IMR-90 (cell line): Measurements from ENCODE around the gene MFAP3. TPM values are rescaled to one million over a fixed set of nuclear protein-coding genes. Genes with fewer than 3 reads are reported as not detected.

Source experiments
- ATAC-seq: fragments of 200-7000 bp; cut with Tn5 transposase; 2 replicates; pipeline ENCODE4 v1.9.1; 2020; ENCODE audit warnings: low read depth, mild to moderate bottlenecking, moderate library complexity
- BruUV-seq: library from RNA; stranded (reverse); fragments of 400-500 nt; replicated peaks from 2 replicates; lab custom pipeline; 2021; lab: Mats Ljungman, UMichigan
- CTCF ChIA-PET: fragments of 300-600 bp; formaldehyde crosslinking; extraction: SDS; loops from one replicate; lab custom pipeline; 2021; ENCODE audit warnings: antibody characterized with exemption; lab: Yijun Ruan, JAX
- POLR2A ChIA-PET: fragments of 300-600 bp; sonication (Branson Sonifier 250); formaldehyde crosslinking; loops from one replicate; lab custom pipeline; 2022; ENCODE audit warnings: antibody characterized with exemption; ENCODE audit not compliant: unreplicated experiment; lab: Charles Lee
- DNase-seq: peaks from one replicate; pipeline ENCODE4 v3.0.0; 2013
- H2AFZ ChIP-seq: replicated peaks from 2 replicates; pipeline ENCODE3; 2013; ENCODE audit warnings: low read length, mild to moderate bottlenecking; ENCODE audit not compliant: poor library complexity
- H2AK5ac ChIP-seq: 2 replicates; pipeline ENCODE4 v1.6.1; 2013; ENCODE audit warnings: low read depth, low read length, inconsistent platforms
- H2AK9ac ChIP-seq: replicated peaks from 2 replicates; pipeline ENCODE3; 2013; ENCODE audit warnings: mild to moderate bottlenecking, low read depth, low read length, moderate library complexity; ENCODE audit not compliant: poor library complexity
- H2BK120ac ChIP-seq: 2 replicates; pipeline ENCODE4 v1.6.1; 2013; ENCODE audit warnings: low read depth, low read length, inconsistent platforms
- H2BK15ac ChIP-seq: 3 replicates; pipeline ENCODE4 v1.6.1; 2013; ENCODE audit warnings: low read depth, low read length, inconsistent platforms
- H2BK20ac ChIP-seq: 2 replicates; pipeline ENCODE4 v1.6.1; 2013; ENCODE audit warnings: low read depth, mild to moderate bottlenecking, inconsistent platforms, low read length, moderate library complexity
- H2BK5ac ChIP-seq: 2 replicates; pipeline ENCODE4 v1.6.1; 2013; ENCODE audit warnings: mild to moderate bottlenecking, low read depth, low read length, inconsistent platforms; ENCODE audit not compliant: poor library complexity, severe bottlenecking
- H3K14ac ChIP-seq: replicated peaks from 2 replicates; pipeline ENCODE4 v1.6.1; 2013; ENCODE audit warnings: low read depth, low read length, inconsistent platforms
- H3K18ac ChIP-seq: 2 replicates; pipeline ENCODE4 v1.6.1; 2013; ENCODE audit warnings: low read depth, low read length, control low read depth
- H3K23ac ChIP-seq: 2 replicates; pipeline ENCODE4 v1.6.1; 2013; ENCODE audit warnings: low read depth, low read length, inconsistent platforms
- H3K27ac ChIP-seq: 2 replicates; pipeline ENCODE4 v1.5.1; 2013; ENCODE audit warnings: mild to moderate bottlenecking, control low read depth, low read length; ENCODE audit not compliant: insufficient read depth
- H3K27me3 ChIP-seq: 2 replicates; pipeline ENCODE4 v1.6.1; 2013; ENCODE audit warnings: low read length; ENCODE audit not compliant: control insufficient read depth, insufficient read depth
- H3K36me3 ChIP-seq: 2 replicates; pipeline ENCODE4 v1.6.1; 2013; ENCODE audit warnings: low read length, mixed read lengths; ENCODE audit not compliant: control insufficient read depth, insufficient read depth
- H3K4ac ChIP-seq: 2 replicates; pipeline ENCODE4 v1.6.1; 2013; ENCODE audit warnings: low read depth, low read length, inconsistent platforms
- H3K4me1 ChIP-seq: 2 replicates; pipeline ENCODE4 v1.6.1; 2013; ENCODE audit warnings: low read length, mixed read lengths; ENCODE audit not compliant: control insufficient read depth, insufficient read depth
- H3K4me2 ChIP-seq: 2 replicates; pipeline ENCODE4 v1.6.1; 2013; ENCODE audit warnings: low read depth, mild to moderate bottlenecking, control low read depth, low read length, moderate library complexity
- H3K4me3 ChIP-seq: 2 replicates; pipeline ENCODE4 v1.5.1; 2013; ENCODE audit warnings: low read depth, mild to moderate bottlenecking, control low read depth, low read length, moderate library complexity; ENCODE audit not compliant: insufficient read depth
- H3K56ac ChIP-seq: 2 replicates; pipeline ENCODE4 v1.6.1; 2013; ENCODE audit warnings: low read length, inconsistent platforms; ENCODE audit not compliant: insufficient read depth; ENCODE audit errors: extremely low read depth
- H3K79me1 ChIP-seq, 2 experiments: 2 replicates each; pipeline ENCODE4 v1.6.1; 2013; ENCODE audit warnings: low read length in 2 of 2, inconsistent platforms in 1 of 2, low read depth in 1 of 2
- H3K9ac ChIP-seq: 2 replicates; pipeline ENCODE4 v1.6.1; 2013; ENCODE audit warnings: low read depth, low read length, control low read depth
- H3K9me1 ChIP-seq: 2 replicates; pipeline ENCODE4 v1.6.1; 2013; ENCODE audit warnings: low read length, inconsistent platforms; ENCODE audit not compliant: insufficient read depth
- H3K9me3 ChIP-seq: 2 replicates; pipeline ENCODE4 v1.6.1; 2013; ENCODE audit warnings: low read length; ENCODE audit not compliant: control insufficient read depth, insufficient read depth
- H4K20me1 ChIP-seq: 2 replicates; pipeline ENCODE4 v1.6.1; 2013; ENCODE audit warnings: low read length, inconsistent platforms; ENCODE audit not compliant: insufficient read depth
- H4K5ac ChIP-seq: 2 replicates; pipeline ENCODE4 v1.6.1; 2013; ENCODE audit warnings: mild to moderate bottlenecking, low read depth, low read length, control low read depth
- H4K8ac ChIP-seq, 2 experiments: 2 replicates each; pipeline ENCODE4 v1.6.1; 2013; ENCODE audit warnings: low read depth in 2 of 2, low read length in 2 of 2, control low read depth in 1 of 2, inconsistent platforms in 1 of 2
- H4K91ac ChIP-seq: 2 replicates; pipeline ENCODE4 v1.6.1; 2013; ENCODE audit warnings: low read depth, low read length, inconsistent platforms; ENCODE audit not compliant: insufficient read depth
- BHLHE40 ChIP-seq: fragments of 150-350 bp; IDR thresholded peaks from 2 replicates; pipeline ENCODE4 v1.6.1; 2016; ENCODE audit warnings: mild to moderate bottlenecking, low read depth, low read length
- CHD1 ChIP-seq: IDR thresholded peaks from 2 replicates; pipeline ENCODE4 v1.6.1; 2012; ENCODE audit warnings: low read depth, low read length, improper control_type of control experiment
- POLR2A ChIP-seq: IDR thresholded peaks from 2 replicates; pipeline ENCODE4 v1.6.1; 2012; ENCODE audit warnings: mild to moderate bottlenecking, low read depth, low read length
- RAD21 ChIP-seq: IDR thresholded peaks from 2 replicates; pipeline ENCODE4 v1.6.1; 2012; ENCODE audit warnings: low read length, improper control_type of control experiment
- SMC3 ChIP-seq: fragments of 150-350 bp; IDR thresholded peaks from 2 replicates; pipeline ENCODE4 v1.6.1; 2016; ENCODE audit warnings: low read depth, mild to moderate bottlenecking, antibody characterized with exemption, low read length, moderate library complexity
- WGBS, 2 experiments: methylation state at CpG; one replicate each; pipeline versions ENCODE4 v1.1.5 to v1.1.7; 2013; ENCODE audit warnings: missing lambda C conversion rate in 2 of 2; ENCODE audit not compliant: insufficient read length in 1 of 2; ENCODE audit errors: extremely low coverage in 2 of 2; 5-methylcytosine and 5-hydroxymethylcytosine counted together
- dilution Hi-C: fragments of 300-500 bp; cut with HindIII; formaldehyde crosslinking; loops from one replicate; pipeline ENCODE4 v1.14.3; 2018; ENCODE audit warnings: low sequenced_read_pairs; ENCODE audit not compliant: unreplicated experiment
- in situ Hi-C: fragments of 300-500 bp; cut with MboI; formaldehyde crosslinking; loops from 3 replicates; pipeline ENCODE4 v1.14.3; 2019; ENCODE audit warnings: low sequenced_read_pairs, inconsistent platforms, mixed read lengths
- intact Hi-C: fragments of 100-400 bp; cut with micrococcal nuclease; formaldehyde crosslinking; loops from 2 replicates; pipeline ENCODE4 v1.10.0; 2022
- polyA plus RNA-seq, 3 experiments: library from polyadenylated mRNA; depleted of rRNA; stranded (reverse); fragments of >200 nt; gene quantifications; 2 replicates each; pipeline ENCODE4 v1.2.3, GENCODE V29; 2012; ENCODE audit warnings: low replicate concordance in 1 of 3
- total RNA-seq: library from RNA; depleted of rRNA; stranded (reverse); fragments of >200 nt; gene quantifications from 2 replicates; pipeline ENCODE4 v1.2.3, GENCODE V29; 2012
- TF ChIP-seq, protein P1 (sequence below): conservative IDR thresholded peaks from 2 replicates; pipeline ENCODE4 v1.5.1; 2012; ENCODE audit warnings: mild to moderate bottlenecking, low read depth, low read length, improper control_type of control experiment

Gene MFAP3
- total and polyA plus RNA-seq, 2 of the 4 experiments (the other 2 are of a cell fraction): 15.2 to 67.0 TPM

GRCh38 chr5:154071799-154072413 lies 33.1 kb downstream of the MFAP3 start (continued):
- TF ChIP-seq POLR2A: no peak

- in situ Hi-C loops: loop anchor here (5.0 to 10.0 kb wide), 3 partner anchors 115 to 542 kb away; no protein-coding TSS in a partner anchor
- H2AFZ ChIP-seq: peak overlapping the region; percentile 78
These were observed 33.8 kb downstream of the MFAP3 start for GRCh38 chr5:154072414-154073171.

More at GRCh38 chr5:154072414-154073171, 33.8 kb downstream of the MFAP3 start:
- Histone ChIP-seq H3K36me3 (no peaks in the 10 kb centered on the region), H3K4me1 (no peaks in the 10 kb centered on the region), H3K9me3 (no peaks in the 10 kb centered on the region), H3K4ac (no peak overlapping the region), H3K27me3 (no peaks in the 10 kb centered on the region; the same call in none of the 2 replicates), H3K79me1 (no peaks in the 10 kb centered on the region), H3K4me2 (peak overlapping the region; percentile 79), H4K5ac (no peak overlapping the region), H2AK5ac (no peak overlapping the region), H2BK15ac (no peak overlapping the region), H3K9me1 (no peaks in the 10 kb centered on the region; the same call in 1 of the 2 replicates), H3K56ac (no peak overlapping the region), H4K91ac (no peak overlapping the region), H3K23ac (no peak overlapping the region), H2BK20ac (no peak overlapping the region), H3K27ac (no peak overlapping the region), H3K4me3 (no peak overlapping the region), H2BK5ac (no peak overlapping the region), H3K14ac (no peak overlapping the region), H2BK120ac (no peak overlapping the region), H3K18ac (no peak overlapping the region), H4K20me1 (no peaks in the 10 kb centered on the region), H3K9ac (no peak overlapping the region), H4K8ac (no peak overlapping the region), H2AK9ac (no peak overlapping the region)
- WGBS, 2 experiments: no CpG with 5 or more reads among the region's 18 CpGs
- ATAC-seq (peak; percentile 99), DNase-seq (peak; percentile 64)
- TF ChIP-seq POLR2A (peak; percentile 39; the same call in 1 of the 2 replicates), BHLHE40 (no peak), CHD1 (no peak), SMC3 (peak; percentile 91), RAD21 (peak; percentile 99)
- TF ChIP-seq, protein P1, sequence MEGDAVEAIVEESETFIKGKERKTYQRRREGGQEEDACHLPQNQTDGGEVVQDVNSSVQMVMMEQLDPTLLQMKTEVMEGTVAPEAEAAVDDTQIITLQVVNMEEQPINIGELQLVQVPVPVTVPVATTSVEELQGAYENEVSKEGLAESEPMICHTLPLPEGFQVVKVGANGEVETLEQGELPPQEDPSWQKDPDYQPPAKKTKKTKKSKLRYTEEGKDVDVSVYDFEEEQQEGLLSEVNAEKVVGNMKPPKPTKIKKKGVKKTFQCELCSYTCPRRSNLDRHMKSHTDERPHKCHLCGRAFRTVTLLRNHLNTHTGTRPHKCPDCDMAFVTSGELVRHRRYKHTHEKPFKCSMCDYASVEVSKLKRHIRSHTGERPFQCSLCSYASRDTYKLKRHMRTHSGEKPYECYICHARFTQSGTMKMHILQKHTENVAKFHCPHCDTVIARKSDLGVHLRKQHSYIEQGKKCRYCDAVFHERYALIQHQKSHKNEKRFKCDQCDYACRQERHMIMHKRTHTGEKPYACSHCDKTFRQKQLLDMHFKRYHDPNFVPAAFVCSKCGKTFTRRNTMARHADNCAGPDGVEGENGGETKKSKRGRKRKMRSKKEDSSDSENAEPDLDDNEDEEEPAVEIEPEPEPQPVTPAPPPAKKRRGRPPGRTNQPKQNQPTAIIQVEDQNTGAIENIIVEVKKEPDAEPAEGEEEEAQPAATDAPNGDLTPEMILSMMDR: peak; percentile 97
- ChIA-PET POLR2A (no interaction called here), CTCF (interaction anchor here (0.5 to 1.7 kb wide), 26 partner anchors 9 to 600 kb away, joined by 3 to 21 read pairs (median 3); no protein-coding TSS in a partner anchor)
- dilution Hi-C loops (no loop called here), intact Hi-C loops (loop anchor here (1.0 to 5.0 kb wide), 6 partner anchors 108 to 568 kb away; no protein-coding TSS in a partner anchor)
- BruUV-seq: no TSS peak
